ENCODE measurements around the gene LRRC32. TPM values are rescaled to one million over a fixed set of nuclear protein-coding genes. Genes with fewer than 3 reads are reported as not detected.

LRRC32 gene
- total RNA-seq, 1 experiment from 2014 or later, result not detected

GRCh38 chr11:76700177-76701100 lies 29.9 kb upstream of the LRRC32 start:
- peak; percentile 93 for DNase-seq (ENCODE audit: low read depth)

GRCh38 chr11:76699451-76700091 lies 29.0 kb upstream of the LRRC32 start:
- DNase-seq (ENCODE audit: low read depth), result no peak

- no peak for DNase-seq (ENCODE audit: low read depth)
Measured at GRCh38 chr11:76698321-76699043, 27.9 kb upstream of the LRRC32 start.

GRCh38 chr11:76696756-76697155 lies 26.2 kb upstream of the LRRC32 start:
- DNase-seq (ENCODE audit: low read depth), result no peak

- DNase-seq (ENCODE audit: low read depth), result no peak
Measured at GRCh38 chr11:76695771-76696170, 25.2 kb upstream of the LRRC32 start.

GRCh38 chr11:76695133-76695532 lies 24.6 kb upstream of the LRRC32 start:
- DNase-seq (ENCODE audit: low read depth), result no peak

GRCh38 chr11:76694664-76695063 lies 24.1 kb upstream of the LRRC32 start:
- DNase-seq (ENCODE audit: low read depth), result peak; percentile 85

GRCh38 chr11:76693806-76694205 lies 23.3 kb upstream of the LRRC32 start:
- DNase-seq (ENCODE audit: low read depth), result peak; percentile 60

- DNase-seq (ENCODE audit: low read depth), result no peak
Measured at GRCh38 chr11:76692956-76693355, 22.4 kb upstream of the LRRC32 start.

GRCh38 chr11:76691655-76692054 lies 21.1 kb upstream of the LRRC32 start:
- DNase-seq (ENCODE audit: low read depth), result no peak

GRCh38 chr11:76690736-76691135 lies 20.2 kb upstream of the LRRC32 start:
- DNase-seq (ENCODE audit: low read depth), result no peak

GRCh38 chr11:76689313-76690260 lies 19.0 kb upstream of the LRRC32 start:
- no peak for DNase-seq (ENCODE audit: low read depth)

- DNase-seq (ENCODE audit: low read depth), result no peak
Measured at GRCh38 chr11:76688146-76688545, 17.6 kb upstream of the LRRC32 start.

- DNase-seq (ENCODE audit: low read depth), result no peak
Measured at GRCh38 chr11:76686261-76687079, 15.9 kb upstream of the LRRC32 start.

GRCh38 chr11:76685831-76686230 lies 15.3 kb upstream of the LRRC32 start:
- no peak for DNase-seq (ENCODE audit: low read depth)

GRCh38 chr11:76685237-76685636 lies 14.7 kb upstream of the LRRC32 start:
- DNase-seq (ENCODE audit: low read depth), result no peak

GRCh38 chr11:76684516-76684915 lies 14.0 kb upstream of the LRRC32 start:
- DNase-seq (ENCODE audit: low read depth), result no peak

- no peak for DNase-seq (ENCODE audit: low read depth)
Measured at GRCh38 chr11:76683161-76684095, 12.9 kb upstream of the LRRC32 start.

GRCh38 chr11:76682684-76683083 lies 12.1 kb upstream of the LRRC32 start:
- no peak for DNase-seq (ENCODE audit: low read depth)

All from M059J (cell line).